Fibroblast of villous mesenchyme (primary cell): ENCODE data around the gene RPL32. TPM values are rescaled to one million over a fixed set of nuclear protein-coding genes. Genes with fewer than 3 reads are reported as not detected.

Source experiments
- DNase-seq: peaks from one replicate; pipeline ENCODE4 v3.0.0-alpha.2; 2010; ENCODE audit warnings: low read depth
- H3K4me3 ChIP-seq: 2 replicates; pipeline ENCODE4 v1.5.1; 2011; ENCODE audit warnings: low read depth, mild to moderate bottlenecking, low read length
- CTCF ChIP-seq: IDR thresholded peaks from 2 replicates; pipeline ENCODE4 v1.5.1; 2012; ENCODE audit warnings: low read depth, mild to moderate bottlenecking, low read length; ENCODE audit not compliant: insufficient read depth
- total RNA-seq: library from RNA; depleted of rRNA; stranded (reverse); fragments of >200 nt; gene quantifications from 2 replicates; pipeline ENCODE4 v1.2.3, GENCODE V29; 2012

Gene RPL32
- total RNA-seq, 1 donor = 739 TPM

- DNase-seq = no peak
- H3K4me3 ChIP-seq = no peak overlapping the region
- TF ChIP-seq CTCF = no peak
These were observed 23.1 kb downstream of the RPL32 start for GRCh38 chr3:12818273-12818672.

GRCh38 chr3:12817343-12817710 is 24.0 kb downstream of the RPL32 start:
- no peak for DNase-seq
- no peak for TF ChIP-seq CTCF
- H3K4me3 ChIP-seq = no peak overlapping the region

- TF ChIP-seq CTCF = no peak
- H3K4me3 ChIP-seq = no peak overlapping the region
- no peak for DNase-seq
These were observed 24.6 kb downstream of the RPL32 start for GRCh38 chr3:12816521-12817342.

- no peak for TF ChIP-seq CTCF
- H3K4me3 ChIP-seq = no peak overlapping the region
- DNase-seq = no peak
These were observed 25.6 kb downstream of the RPL32 start for GRCh38 chr3:12815719-12816118.

GRCh38 chr3:12815078-12815477 is 26.3 kb downstream of the RPL32 start:
- no peak overlapping the region for H3K4me3 ChIP-seq

GRCh38 chr3:12813967-12814366 is 27.4 kb downstream of the RPL32 start:
- no peak for TF ChIP-seq CTCF
- no peak overlapping the region for H3K4me3 ChIP-seq
- no peak for DNase-seq

More at GRCh38 chr3:12815078-12815477, 26.3 kb downstream of the RPL32 start:
- DNase-seq = no peak
- no peak for TF ChIP-seq CTCF

- DNase-seq = no peak
- H3K4me3 ChIP-seq = no peak overlapping the region
- no peak for TF ChIP-seq CTCF
These were observed 28.6 kb downstream of the RPL32 start for GRCh38 chr3:12812812-12813211.
